T47D (cell line): ENCODE measurements around the gene ATG4A.
A peak's percentile ranks its signal among the peaks of the same experiment; 100 is the strongest.

Experiments
- DNase-seq, 2 experiments: peaks; one replicate each; pipeline versions ENCODE4 v3.0.0 to v3.0.0-alpha.2; 2011 to 2012; ENCODE audit warnings: low read depth in 1 of 2, low spot score in 1 of 2
- JUND ChIP-seq: IDR thresholded peaks from 2 replicates; pipeline ENCODE4 v1.6.1; 2012; ENCODE audit warnings: low read depth
- in situ Hi-C: cut with HindIII; loops from 2 replicates; pipeline ENCODE4 v1.10.0; 2016; ENCODE audit warnings: low sequenced_read_pairs, low pct_unique_long_range_greater_than_20kb

The ATG4A gene

DNA sequence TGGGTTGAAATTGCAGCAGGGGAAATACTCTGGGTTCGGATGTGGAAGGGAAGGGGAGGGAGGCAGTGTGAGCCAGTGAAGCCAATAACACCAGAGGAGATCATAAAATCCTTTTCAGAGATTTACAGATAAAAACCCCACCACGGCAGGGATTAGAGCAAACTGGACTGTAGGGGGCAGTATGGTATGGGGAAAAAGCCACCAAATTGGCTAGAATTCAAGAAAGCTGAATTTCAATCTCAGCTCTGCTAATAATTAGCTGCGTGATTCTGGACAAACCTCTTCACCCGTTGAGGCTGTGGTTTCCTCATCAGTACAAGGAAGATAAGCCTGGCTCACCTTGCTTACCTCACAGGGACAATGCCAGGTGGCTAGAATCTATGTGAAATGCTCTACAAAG is 108.1 kb downstream of the ATG4A start:
- no peak for TF ChIP-seq JUND
- DNase-seq, result peak in 1 of 2 experiments; percentile 24
- in situ Hi-C loops, result no loop called here

DNA sequence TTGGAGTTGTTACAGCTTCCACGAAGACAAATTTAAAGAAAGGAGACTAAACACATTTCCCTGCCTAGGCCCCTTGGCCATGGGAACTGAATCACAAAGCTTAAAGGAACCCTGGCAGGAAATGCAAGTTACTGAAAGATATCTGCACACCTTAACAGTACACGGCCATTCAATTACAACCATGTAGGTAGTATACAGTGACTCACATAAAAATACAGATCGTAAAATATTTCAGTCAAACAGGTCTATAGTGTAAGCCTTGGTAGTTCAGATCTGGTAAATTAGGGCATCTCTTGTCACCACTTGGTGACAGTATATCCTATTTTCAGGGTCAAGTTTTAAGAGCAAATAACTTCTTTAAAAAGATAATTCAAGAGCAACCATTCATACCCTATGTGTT is 112.0 kb downstream of the ATG4A start:
- in situ Hi-C loops, result no loop called here
- no peak for TF ChIP-seq JUND
- no peak for DNase-seq
